HepG2 (cell line): ENCODE measurements around the gene NDE1.

Experiments used
- ELF1 ChIP-seq: sonication (generic); formaldehyde crosslinking; IDR thresholded peaks from 2 replicates; pipeline ENCODE4 v1.4.0; 2020; ENCODE audit warnings: missing genetic modification reagents
- MAZ ChIP-seq, 2 experiments: sonication (generic) in 1 of 2; formaldehyde crosslinking in 1 of 2; IDR thresholded peaks; 2 replicates each; pipeline versions ENCODE4 v1.5.0 to v1.6.1; 2012 to 2020; ENCODE audit warnings: low read depth in 2 of 2, mild to moderate bottlenecking in 2 of 2, borderline replicate concordance in 1 of 2, improper control_type of control experiment in 1 of 2, low read length in 1 of 2, missing genetic modification reagents in 1 of 2, moderate library complexity in 1 of 2
- NR2F2 ChIP-seq: IDR thresholded peaks from 2 replicates; pipeline ENCODE4 v1.6.1; 2012; ENCODE audit warnings: low read depth, inconsistent platforms, borderline replicate concordance
- PCBP1 ChIP-seq: fragments of 200-400 bp; formaldehyde crosslinking; IDR thresholded peaks from 2 replicates; pipeline ENCODE4 v1.6.1; 2017; ENCODE audit warnings: mild to moderate bottlenecking, low read depth, low read length, borderline replicate concordance
- ZBTB7A ChIP-seq: sonication (generic); formaldehyde crosslinking; IDR thresholded peaks from 2 replicates; pipeline ENCODE4 v1.8.0; 2022; ENCODE audit warnings: mild to moderate bottlenecking, missing genetic modification reagents
- TF ChIP-seq, protein P1 (sequence below): sonication (generic); formaldehyde crosslinking; IDR thresholded peaks from 2 replicates; pipeline ENCODE4 v1.5.0; 2020; ENCODE audit warnings: mild to moderate bottlenecking, missing genetic modification reagents, moderate library complexity
- TF ChIP-seq, protein P2 (sequence below): fragments of 450-650 bp; IDR thresholded peaks from 2 replicates; pipeline ENCODE4 v1.6.1; 2017; ENCODE audit warnings: mild to moderate bottlenecking
- TF ChIP-seq, protein P3 (sequence below), 2 experiments: sonication (generic) in 1 of 2; formaldehyde crosslinking in 1 of 2; IDR thresholded peaks; 2 replicates each; pipeline versions ENCODE4 v1.5.1 to v1.6.1; 2011 to 2020; ENCODE audit warnings: borderline replicate concordance in 1 of 2, low read depth in 1 of 2, low read length in 1 of 2, mild to moderate bottlenecking in 1 of 2, missing genetic modification reagents in 1 of 2, moderate library complexity in 1 of 2

DNA sequence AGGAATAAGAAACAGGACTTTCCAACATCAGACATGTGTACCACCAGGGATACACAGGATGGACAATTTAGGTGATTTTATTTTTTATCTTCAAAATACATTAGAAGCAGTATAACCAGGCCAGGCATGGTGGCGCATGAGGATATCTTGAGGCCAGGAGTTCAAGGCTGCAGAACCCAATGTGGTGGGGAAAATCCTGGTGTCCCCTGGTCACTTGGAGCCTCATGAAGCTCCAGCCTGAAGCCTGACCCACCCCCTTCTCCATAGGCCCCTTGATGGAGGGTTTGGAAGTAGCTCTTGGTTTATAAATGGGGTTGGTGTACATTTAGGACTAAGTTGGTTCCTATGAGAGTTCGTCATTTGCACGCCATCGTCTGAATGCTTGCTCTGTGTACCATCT lies 118.2 kb downstream of the NDE1 start:
- TF ChIP-seq, protein P1, sequence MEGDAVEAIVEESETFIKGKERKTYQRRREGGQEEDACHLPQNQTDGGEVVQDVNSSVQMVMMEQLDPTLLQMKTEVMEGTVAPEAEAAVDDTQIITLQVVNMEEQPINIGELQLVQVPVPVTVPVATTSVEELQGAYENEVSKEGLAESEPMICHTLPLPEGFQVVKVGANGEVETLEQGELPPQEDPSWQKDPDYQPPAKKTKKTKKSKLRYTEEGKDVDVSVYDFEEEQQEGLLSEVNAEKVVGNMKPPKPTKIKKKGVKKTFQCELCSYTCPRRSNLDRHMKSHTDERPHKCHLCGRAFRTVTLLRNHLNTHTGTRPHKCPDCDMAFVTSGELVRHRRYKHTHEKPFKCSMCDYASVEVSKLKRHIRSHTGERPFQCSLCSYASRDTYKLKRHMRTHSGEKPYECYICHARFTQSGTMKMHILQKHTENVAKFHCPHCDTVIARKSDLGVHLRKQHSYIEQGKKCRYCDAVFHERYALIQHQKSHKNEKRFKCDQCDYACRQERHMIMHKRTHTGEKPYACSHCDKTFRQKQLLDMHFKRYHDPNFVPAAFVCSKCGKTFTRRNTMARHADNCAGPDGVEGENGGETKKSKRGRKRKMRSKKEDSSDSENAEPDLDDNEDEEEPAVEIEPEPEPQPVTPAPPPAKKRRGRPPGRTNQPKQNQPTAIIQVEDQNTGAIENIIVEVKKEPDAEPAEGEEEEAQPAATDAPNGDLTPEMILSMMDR (CRISPR knock-in tag), result no peak
- TF ChIP-seq PCBP1 (no peak), ZBTB7A (CRISPR knock-in tag) (no peak), ELF1 (CRISPR knock-in tag) (no peak), NR2F2 (no peak), MAZ (IDR thresholded peaks at IDR 0.05; ENCODE audit: borderline replicate concordance, low read depth, low read length) (no peak), MAZ (CRISPR knock-in tag; IDR thresholded peaks at IDR 0.05; ENCODE audit: low read depth) (no peak)
- TF ChIP-seq, protein P2, sequence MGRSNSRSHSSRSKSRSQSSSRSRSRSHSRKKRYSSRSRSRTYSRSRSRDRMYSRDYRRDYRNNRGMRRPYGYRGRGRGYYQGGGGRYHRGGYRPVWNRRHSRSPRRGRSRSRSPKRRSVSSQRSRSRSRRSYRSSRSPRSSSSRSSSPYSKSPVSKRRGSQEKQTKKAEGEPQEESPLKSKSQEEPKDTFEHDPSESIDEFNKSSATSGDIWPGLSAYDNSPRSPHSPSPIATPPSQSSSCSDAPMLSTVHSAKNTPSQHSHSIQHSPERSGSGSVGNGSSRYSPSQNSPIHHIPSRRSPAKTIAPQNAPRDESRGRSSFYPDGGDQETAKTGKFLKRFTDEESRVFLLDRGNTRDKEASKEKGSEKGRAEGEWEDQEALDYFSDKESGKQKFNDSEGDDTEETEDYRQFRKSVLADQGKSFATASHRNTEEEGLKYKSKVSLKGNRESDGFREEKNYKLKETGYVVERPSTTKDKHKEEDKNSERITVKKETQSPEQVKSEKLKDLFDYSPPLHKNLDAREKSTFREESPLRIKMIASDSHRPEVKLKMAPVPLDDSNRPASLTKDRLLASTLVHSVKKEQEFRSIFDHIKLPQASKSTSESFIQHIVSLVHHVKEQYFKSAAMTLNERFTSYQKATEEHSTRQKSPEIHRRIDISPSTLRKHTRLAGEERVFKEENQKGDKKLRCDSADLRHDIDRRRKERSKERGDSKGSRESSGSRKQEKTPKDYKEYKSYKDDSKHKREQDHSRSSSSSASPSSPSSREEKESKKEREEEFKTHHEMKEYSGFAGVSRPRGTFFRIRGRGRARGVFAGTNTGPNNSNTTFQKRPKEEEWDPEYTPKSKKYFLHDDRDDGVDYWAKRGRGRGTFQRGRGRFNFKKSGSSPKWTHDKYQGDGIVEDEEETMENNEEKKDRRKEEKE, result no peak
- TF ChIP-seq, protein P3, sequence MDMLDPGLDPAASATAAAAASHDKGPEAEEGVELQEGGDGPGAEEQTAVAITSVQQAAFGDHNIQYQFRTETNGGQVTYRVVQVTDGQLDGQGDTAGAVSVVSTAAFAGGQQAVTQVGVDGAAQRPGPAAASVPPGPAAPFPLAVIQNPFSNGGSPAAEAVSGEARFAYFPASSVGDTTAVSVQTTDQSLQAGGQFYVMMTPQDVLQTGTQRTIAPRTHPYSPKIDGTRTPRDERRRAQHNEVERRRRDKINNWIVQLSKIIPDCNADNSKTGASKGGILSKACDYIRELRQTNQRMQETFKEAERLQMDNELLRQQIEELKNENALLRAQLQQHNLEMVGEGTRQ (IDR thresholded peaks at IDR 0.05; ENCODE audit: low read depth, low read length), result no peak
- TF ChIP-seq, protein P3 (CRISPR knock-in tag; IDR thresholded peaks at IDR 0.05; ENCODE audit: borderline replicate concordance), result no peak
